Measurements from ENCODE around the gene TMA7. TPM values are rescaled to one million over a fixed set of nuclear protein-coding genes. Genes with fewer than 3 reads are reported as not detected.

TMA7 gene
- total and polyA plus RNA-seq, 2 of the 13 experiments (the other 11 are each of a cell fraction or from before 2014, with no cell fraction given), result 100 to 486 TPM

DNA sequence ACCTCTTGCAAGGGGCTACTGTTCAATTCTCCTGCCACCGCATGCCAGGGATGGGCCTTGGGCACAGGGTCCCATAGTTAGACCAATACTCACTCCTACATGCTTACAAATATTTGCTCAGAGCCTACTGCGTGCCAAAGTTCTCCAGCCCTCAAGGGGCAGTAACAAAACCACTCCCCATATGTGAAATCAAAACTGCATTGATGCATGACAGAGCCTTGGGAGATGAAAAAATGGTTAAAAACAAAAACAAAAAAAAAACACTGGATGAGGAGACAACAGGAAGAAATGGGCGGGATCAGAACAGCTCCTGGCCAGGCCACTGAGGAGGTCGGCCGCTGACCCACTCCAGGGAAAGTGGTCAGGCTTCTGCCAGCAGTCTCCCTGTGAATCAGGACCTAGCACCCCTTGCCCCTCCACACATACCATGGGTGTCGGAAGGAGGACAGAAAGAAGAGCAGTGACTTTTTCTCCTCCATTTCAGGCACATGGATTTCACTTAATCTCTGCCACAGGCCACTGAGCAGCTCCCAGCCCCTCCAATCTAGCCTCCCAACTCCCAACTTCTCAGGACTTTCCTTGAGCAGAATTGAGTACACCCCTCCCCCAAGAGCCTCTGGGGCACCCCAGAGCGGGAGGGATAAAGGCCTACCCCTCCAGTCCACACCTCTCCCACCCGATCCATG, 13.0 kb upstream of the TMA7 start (continued):
- TF ChIP-seq, protein P1, sequence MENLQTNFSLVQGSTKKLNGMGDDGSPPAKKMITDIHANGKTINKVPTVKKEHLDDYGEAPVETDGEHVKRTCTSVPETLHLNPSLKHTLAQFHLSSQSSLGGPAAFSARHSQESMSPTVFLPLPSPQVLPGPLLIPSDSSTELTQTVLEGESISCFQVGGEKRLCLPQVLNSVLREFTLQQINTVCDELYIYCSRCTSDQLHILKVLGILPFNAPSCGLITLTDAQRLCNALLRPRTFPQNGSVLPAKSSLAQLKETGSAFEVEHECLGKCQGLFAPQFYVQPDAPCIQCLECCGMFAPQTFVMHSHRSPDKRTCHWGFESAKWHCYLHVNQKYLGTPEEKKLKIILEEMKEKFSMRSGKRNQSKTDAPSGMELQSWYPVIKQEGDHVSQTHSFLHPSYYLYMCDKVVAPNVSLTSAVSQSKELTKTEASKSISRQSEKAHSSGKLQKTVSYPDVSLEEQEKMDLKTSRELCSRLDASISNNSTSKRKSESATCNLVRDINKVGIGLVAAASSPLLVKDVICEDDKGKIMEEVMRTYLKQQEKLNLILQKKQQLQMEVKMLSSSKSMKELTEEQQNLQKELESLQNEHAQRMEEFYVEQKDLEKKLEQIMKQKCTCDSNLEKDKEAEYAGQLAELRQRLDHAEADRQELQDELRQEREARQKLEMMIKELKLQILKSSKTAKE (CRISPR knock-in tag; IDR thresholded peaks at IDR 0.05; ENCODE audit: borderline replicate concordance), result no peak
- TF ChIP-seq SIN3A (IDR thresholded peaks at IDR 0.05; ENCODE audit: borderline replicate concordance, low read depth, low read length), result no peak
- peak; percentile 50; the same call in 1 of the 2 replicates for TF ChIP-seq SP5 (CRISPR knock-in tag; IDR thresholded peaks at IDR 0.05; ENCODE audit: borderline replicate concordance, low read depth)
- no peak for TF ChIP-seq HDAC2 (CRISPR knock-in tag; IDR thresholded peaks at IDR 0.05)
- TF ChIP-seq ZNF891 (CRISPR knock-in tag; IDR thresholded peaks at IDR 0.05), result no peak
- TF ChIP-seq, protein P2, sequence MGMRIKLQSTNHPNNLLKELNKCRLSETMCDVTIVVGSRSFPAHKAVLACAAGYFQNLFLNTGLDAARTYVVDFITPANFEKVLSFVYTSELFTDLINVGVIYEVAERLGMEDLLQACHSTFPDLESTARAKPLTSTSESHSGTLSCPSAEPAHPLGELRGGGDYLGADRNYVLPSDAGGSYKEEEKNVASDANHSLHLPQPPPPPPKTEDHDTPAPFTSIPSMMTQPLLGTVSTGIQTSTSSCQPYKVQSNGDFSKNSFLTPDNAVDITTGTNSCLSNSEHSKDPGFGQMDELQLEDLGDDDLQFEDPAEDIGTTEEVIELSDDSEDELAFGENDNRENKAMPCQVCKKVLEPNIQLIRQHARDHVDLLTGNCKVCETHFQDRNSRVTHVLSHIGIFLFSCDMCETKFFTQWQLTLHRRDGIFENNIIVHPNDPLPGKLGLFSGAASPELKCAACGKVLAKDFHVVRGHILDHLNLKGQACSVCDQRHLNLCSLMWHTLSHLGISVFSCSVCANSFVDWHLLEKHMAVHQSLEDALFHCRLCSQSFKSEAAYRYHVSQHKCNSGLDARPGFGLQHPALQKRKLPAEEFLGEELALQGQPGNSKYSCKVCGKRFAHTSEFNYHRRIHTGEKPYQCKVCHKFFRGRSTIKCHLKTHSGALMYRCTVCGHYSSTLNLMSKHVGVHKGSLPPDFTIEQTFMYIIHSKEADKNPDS (CRISPR knock-in tag; IDR thresholded peaks at IDR 0.05), result no peak
- no peak; the same call in 1 of the 2 replicates for TF ChIP-seq RXRA (CRISPR knock-in tag; IDR thresholded peaks at IDR 0.05)
- TF ChIP-seq NR2F6 (IDR thresholded peaks at IDR 0.05), result no peak
- no peak; the same call in 1 of the 2 replicates for TF ChIP-seq NR2F6 (CRISPR knock-in tag; IDR thresholded peaks at IDR 0.05)
- 0 out of 2 replicates have a peak, but pooled peaks have one; percentile 28 for TF ChIP-seq MIXL1 (CRISPR knock-in tag; IDR thresholded peaks at IDR 0.05)
- TF ChIP-seq SYNCRIP (IDR thresholded peaks at IDR 0.05; ENCODE audit: insufficient read depth, low read depth, low read length), result no peak
- TF ChIP-seq ZNF160 (CRISPR knock-in tag; IDR thresholded peaks at IDR 0.05), result no peak
- TF ChIP-seq, protein P3, sequence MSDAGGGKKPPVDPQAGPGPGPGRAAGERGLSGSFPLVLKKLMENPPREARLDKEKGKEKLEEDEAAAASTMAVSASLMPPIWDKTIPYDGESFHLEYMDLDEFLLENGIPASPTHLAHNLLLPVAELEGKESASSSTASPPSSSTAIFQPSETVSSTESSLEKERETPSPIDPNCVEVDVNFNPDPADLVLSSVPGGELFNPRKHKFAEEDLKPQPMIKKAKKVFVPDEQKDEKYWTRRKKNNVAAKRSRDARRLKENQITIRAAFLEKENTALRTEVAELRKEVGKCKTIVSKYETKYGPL (CRISPR knock-in tag; IDR thresholded peaks at IDR 0.05), result no peak
- TF ChIP-seq, protein P4, sequence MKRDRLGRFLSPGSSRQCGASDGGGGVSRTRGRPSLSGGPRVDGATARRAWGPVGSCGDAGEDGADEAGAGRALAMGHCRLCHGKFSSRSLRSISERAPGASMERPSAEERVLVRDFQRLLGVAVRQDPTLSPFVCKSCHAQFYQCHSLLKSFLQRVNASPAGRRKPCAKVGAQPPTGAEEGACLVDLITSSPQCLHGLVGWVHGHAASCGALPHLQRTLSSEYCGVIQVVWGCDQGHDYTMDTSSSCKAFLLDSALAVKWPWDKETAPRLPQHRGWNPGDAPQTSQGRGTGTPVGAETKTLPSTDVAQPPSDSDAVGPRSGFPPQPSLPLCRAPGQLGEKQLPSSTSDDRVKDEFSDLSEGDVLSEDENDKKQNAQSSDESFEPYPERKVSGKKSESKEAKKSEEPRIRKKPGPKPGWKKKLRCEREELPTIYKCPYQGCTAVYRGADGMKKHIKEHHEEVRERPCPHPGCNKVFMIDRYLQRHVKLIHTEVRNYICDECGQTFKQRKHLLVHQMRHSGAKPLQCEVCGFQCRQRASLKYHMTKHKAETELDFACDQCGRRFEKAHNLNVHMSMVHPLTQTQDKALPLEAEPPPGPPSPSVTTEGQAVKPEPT (CRISPR knock-in tag; IDR thresholded peaks at IDR 0.05; ENCODE audit: low read depth), result no peak
- no peak for TF ChIP-seq ZNF780A (CRISPR knock-in tag; IDR thresholded peaks at IDR 0.05)
- TF ChIP-seq, protein P5, sequence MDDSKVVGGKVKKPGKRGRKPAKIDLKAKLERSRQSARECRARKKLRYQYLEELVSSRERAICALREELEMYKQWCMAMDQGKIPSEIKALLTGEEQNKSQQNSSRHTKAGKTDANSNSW (CRISPR knock-in tag; IDR thresholded peaks at IDR 0.05; ENCODE audit: borderline replicate concordance), result no peak
- TF ChIP-seq SIX1 (CRISPR knock-in tag; IDR thresholded peaks at IDR 0.05; ENCODE audit: borderline replicate concordance), result 0 out of 2 replicates have a peak, but pooled peaks have one; percentile 36
- TF ChIP-seq PHF20 (CRISPR knock-in tag; IDR thresholded peaks at IDR 0.05), result no peak
- no peak for TF ChIP-seq SIN3B (IDR thresholded peaks at IDR 0.05; ENCODE audit: low read length)
- no peak for TF ChIP-seq TCF12 (IDR thresholded peaks at IDR 0.05)
- no peak for TF ChIP-seq TCF12 (CRISPR knock-in tag; IDR thresholded peaks at IDR 0.05)
- TF ChIP-seq ZNF709 (CRISPR knock-in tag; IDR thresholded peaks at IDR 0.05), result no peak
- TF ChIP-seq ZBTB3 (CRISPR knock-in tag; IDR thresholded peaks at IDR 0.05; ENCODE audit: borderline replicate concordance, low read depth), result no peak
- TF ChIP-seq FOXO1 (CRISPR knock-in tag; IDR thresholded peaks at IDR 0.05), result 0 out of 2 replicates have a peak, but pooled peaks have one; percentile 8
